ENCODE measurements around the gene ATP5IF1. TPM values are rescaled to one million over a fixed set of nuclear protein-coding genes. Genes with fewer than 3 reads are reported as not detected.

The ATP5IF1 gene
- total RNA-seq, 2 experiments from 2014 or later: 204 to 222 TPM

Other genes starting within 250 kb of the ATP5IF1 start
- gene EYA3, start 147.5 kb upstream of the ATP5IF1 start, total RNA-seq: 10 to 100 TPM; 33.5 to 34.5 TPM
- under 1 TPM; 0.47 to 0.50 TPM for gene PTAFR, start 59.4 kb upstream of the ATP5IF1 start, total RNA-seq
- gene DNAJC8, start 3.1 kb upstream of the ATP5IF1 start, total RNA-seq: 100 to 1,000 TPM; 121 to 124 TPM
- 10 to 100 TPM; 12.5 to 12.6 TPM for gene SESN2, start 23.4 kb downstream of the ATP5IF1 start, total RNA-seq
- gene MED18, start 92.9 kb downstream of the ATP5IF1 start, total RNA-seq: 10 to 100 TPM; 18.4 to 21.7 TPM
- 10 to 100 TPM; 29.4 to 30.8 TPM for gene PHACTR4, start 133.6 kb downstream of the ATP5IF1 start, total RNA-seq

Data from activated CD8-positive, alpha-beta T cell treated with anti-CD3 and anti-CD28 coated beads, Interleukin-2, amount 10 ng/mL, durations not matched to agents 7 days and 5 days (primary cell).